Measurements from ENCODE around the gene TPSAB1.

Gene TPSAB1

DNA sequence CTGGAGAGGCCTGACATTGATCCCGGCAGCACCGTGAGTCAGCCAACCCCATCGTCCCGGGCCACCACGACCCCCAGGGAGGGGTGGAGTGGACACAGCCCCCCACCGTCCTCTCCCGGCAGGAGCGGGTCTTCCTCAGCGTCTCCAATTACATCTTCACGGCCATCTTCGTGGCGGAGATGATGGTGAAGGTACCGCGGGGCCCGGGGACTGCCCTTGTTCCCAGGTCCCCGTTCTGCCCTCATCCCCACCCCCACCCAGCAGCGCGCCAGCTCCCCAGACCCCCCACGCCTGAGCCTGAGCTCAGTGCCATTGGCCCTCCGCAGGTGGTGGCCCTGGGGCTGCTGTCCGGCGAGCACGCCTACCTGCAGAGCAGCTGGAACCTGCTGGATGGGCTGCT lies 30.0 kb upstream of the TPSAB1 start:
- DNase-seq (ENCODE audit: low spot score) = no peak

DNA sequence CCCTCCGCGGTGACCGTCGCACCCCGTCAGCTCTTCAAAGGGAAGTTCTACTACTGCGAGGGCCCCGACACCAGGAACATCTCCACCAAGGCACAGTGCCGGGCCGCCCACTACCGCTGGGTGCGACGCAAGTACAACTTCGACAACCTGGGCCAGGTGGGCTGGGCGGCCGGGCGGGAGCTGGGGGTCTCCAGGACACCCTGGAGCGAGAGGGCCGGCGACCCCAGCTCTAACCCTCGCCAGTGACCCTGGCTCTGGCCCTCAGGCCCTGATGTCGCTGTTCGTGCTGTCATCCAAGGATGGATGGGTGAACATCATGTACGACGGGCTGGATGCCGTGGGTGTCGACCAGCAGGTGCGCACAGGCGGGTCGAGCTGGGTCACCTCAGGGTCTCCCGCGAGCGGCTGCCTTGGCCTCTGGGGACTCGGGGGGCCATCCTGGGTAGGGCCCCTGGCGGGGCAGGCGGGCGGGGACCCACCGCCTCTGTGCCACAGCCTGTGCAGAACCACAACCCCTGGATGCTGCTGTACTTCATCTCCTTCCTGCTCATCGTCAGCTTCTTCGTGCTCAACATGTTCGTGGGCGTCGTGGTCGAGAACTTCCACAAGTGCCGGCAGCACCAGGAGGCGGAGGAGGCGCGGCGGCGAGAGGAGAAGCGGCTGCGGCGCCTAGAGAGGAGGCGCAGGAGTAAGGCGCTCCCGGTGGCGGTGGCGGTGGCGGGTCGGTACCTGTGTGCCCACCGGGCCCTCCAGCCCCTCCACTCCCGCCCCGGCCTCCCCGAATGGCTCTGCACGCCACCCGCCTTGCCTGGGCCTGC lies 28.8 kb upstream of the TPSAB1 start:
- no peak for DNase-seq (ENCODE audit: low spot score)

DNA sequence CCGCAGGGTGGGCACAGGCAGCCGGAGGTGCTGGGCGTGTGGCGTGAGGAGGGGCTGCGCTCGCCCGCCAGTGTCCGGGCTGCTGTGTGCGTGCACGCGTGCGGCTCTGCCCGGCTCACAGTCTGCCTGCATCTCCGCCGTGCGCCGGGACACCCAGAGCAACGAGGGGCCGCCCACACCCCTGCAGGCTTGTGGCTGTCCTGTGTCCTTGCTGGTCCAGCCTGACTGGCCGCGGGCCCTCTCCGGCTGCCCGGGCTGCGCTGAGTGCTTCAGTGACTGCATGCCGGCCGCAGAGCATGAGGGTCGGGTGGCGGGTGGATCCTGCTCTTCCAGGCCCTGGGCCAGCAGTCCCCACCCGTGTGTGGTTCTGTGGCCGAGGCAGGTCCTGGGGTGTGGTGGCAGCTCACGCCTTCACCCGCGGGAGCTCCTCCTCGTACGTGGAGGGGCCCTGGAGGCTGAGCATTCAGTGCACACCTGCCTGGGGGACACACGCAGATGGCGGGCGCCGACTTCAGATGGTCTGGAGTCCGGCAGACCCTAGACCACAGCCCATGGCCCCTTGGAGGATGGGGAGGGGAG lies 27.8 kb upstream of the TPSAB1 start:
- no peak for DNase-seq (ENCODE audit: low spot score)

DNA sequence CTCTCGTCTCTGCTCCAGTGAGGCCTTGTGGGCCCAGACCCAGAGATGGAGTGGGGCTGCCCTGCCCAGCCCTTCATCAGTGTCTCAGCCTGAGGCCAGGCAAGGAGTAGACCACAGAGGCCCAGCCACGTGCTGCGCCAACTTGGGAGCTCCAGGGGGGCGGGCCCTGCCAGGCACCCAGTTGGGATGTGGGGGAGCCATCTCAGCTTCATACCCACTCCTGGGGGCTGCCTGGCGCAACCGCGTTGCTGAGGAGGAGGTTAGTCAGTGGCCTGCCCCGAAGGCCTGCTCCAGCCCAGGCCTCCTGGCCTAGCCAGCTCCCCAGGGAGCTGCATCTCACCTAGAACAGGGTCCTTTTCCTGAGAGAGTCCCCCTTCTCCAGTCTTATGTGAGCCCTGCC lies 27.3 kb upstream of the TPSAB1 start:
- no peak for DNase-seq (ENCODE audit: low spot score)

DNA sequence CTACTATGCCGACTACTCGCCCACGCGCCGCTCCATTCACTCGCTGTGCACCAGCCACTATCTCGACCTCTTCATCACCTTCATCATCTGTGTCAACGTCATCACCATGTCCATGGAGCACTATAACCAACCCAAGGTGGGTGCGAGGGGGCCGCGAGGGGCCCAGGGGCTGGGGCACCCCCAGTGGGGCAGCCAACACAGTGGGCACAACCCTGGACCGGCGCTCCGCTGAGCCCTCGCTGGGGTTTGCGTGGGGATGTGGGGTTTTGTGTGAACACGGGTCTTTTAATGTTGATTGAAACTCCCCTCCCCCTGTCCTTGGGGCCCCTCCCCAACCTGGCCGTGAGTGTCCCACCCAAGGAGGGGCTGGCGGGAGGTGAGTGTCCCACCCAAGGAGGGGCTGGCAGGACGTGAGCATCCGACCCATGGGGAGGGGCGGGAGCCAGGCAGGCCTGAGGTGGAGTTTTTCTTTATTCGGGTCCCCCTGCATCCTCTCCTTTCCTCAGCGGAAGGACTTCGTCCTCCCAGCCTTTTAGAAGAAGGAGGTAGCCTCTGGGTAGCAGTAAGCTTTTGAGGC lies 26.6 kb upstream of the TPSAB1 start:
- DNase-seq (ENCODE audit: low spot score) = no peak

DNA sequence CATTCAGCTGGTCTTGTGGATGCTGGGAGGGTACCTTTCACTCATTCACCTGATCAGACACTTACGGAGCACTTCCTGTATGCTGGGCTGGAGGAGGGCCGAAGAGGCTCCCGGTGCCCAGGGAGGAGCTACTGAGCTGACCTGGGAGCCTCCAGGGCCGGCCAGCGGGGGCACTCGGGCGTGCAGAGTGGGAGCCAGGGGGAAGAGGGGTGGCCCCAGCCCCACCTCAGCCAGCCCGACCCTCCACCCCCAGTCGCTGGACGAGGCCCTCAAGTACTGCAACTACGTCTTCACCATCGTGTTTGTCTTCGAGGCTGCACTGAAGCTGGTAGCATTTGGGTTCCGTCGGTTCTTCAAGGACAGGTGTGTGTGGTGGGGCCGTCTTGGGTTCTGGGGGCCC lies 25.8 kb upstream of the TPSAB1 start:
- no peak for DNase-seq (ENCODE audit: low spot score)

DNA sequence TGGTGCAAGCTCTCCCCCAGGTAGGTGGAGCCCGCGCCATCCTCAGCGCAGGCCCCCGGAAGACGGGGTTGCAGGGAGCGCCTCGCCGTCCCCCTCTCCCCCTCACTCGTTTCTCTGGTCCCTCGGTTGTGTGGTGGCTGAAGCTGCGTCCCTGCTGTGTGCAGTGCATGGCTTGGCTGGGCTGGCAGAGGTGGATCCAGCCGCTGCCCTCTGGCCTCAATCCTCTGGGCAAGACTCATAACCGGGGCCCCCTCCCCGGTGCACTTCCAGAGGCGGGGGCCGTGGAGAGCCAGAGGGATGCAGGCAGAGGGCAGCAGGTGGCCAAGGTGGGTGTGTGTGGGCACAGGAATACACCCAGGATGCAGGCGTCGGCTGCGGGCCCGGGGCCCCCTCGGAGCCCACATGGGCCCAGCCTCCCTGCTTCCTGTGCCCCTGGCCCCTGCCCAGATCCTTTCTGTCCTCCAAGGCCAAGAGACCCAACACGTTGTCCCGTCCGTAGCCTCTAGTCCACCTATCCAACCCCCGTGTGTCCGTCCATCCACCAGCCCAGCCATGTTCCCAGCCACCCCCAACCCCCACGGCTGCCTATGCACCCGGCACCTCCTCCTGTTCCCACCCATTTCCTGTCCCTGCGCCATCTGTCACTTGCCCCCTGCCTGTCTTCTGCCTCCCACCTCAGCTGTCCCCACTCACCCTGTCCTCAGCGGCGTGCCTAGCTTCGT lies 24.8 kb upstream of the TPSAB1 start:
- no peak for DNase-seq (ENCODE audit: low spot score)

DNA sequence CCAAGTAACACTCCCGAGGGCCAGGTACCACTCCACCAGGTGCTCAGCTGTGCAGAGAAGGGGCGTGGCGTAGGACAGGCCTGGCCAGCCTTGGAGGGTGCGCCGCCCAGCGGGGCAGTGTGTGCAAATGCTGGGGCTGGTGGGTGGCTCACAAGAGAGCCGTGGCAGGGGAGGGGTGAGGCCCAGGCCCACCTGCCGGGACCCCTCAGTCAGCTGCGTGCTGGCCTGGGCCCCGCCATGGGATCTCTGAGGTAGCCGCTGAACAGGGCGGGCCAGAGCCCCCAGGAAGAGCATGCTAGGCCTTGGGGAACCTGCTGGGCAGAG lies 24.2 kb upstream of the TPSAB1 start:
- no peak for DNase-seq (ENCODE audit: low spot score)

DNA sequence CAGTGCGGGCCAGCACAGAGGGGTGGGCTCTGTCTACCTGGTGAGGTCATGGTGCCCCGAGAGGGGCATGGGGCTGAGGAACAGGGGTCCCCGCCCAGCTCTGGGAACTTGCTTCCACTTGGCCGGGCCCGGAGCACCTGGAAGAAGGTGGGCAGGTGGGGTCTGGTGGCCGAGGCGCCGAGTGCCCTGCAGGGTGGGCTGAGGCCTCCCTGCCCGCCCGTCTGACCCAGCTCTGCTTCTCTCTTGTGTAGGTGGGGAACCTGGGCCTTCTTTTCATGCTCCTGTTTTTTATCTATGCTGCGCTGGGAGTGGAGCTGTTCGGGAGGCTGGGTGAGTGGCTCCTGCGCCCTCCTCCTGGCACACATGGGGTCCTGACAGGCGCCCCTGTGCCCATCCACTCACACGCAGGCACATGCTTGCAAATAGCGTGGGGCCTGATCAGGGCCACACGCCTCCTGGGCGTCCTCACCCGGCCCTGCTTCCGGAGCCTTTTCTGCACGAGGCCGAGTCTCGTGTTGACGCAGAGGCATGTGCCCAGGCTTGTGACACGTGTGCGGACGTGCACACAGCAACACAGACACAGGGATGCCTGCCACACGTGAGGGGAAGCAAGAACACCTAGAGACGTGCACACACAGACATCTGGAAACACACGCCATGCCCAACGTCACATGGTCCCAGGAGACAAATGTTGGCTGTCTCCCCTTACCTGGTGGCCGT lies 23.7 kb upstream of the TPSAB1 start:
- DNase-seq (ENCODE audit: low spot score) = no peak

DNA sequence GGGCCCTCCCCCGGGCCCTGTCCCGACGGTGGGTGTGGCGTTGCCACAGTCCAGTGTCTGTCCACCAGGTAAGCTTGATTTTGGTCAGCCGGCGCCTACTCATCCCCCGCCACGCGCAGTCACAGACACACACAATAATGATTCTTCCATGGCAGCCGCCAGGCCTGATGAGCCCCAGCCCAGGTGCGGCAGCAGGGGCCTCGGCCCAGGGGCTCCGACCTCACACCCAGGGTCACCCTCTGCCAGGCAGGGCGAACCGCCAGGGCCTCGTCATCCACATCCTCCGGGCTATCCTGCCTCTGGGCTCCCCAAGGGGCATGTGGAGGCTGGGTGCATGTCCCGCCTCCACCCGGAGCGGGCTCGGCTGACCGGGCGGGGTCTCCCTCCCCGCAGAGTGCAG lies 23.0 kb upstream of the TPSAB1 start:
- no peak for DNase-seq (ENCODE audit: low spot score)

DNA sequence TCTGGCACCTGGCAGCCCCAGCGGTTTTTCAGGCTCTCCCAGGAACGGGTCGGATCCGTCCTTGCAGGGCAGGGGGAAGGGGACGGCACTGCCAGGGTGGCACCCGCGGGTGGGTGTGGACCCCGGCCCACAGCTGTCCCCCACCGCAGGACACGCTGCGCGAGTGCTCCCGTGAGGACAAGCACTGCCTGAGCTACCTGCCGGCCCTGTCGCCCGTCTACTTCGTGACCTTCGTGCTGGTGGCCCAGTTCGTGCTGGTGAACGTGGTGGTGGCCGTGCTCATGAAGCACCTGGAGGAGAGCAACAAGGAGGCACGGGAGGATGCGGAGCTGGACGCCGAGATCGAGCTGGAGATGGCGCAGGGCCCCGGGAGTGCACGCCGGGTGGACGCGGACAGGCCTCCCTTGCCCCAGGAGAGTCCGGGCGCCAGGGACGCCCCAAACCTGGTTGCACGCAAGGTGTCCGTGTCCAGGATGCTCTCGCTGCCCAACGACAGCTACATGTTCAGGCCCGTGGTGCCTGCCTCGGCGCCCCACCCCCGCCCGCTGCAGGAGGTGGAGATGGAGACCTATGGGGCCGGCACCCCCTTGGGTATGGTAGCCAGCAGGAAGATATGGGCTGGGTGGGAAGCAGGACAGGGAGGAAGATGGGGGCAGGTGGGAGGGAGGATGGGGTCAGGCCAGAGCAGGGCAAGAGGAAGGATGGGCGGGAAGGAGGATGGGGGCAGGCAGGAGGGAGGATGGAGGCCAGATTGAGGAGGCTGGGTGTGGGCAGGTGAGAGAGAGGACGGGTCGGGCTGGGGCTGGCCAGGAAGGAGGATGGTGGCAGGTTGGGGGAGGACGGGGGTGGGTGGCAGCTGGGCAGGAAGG lies 22.2 kb upstream of the TPSAB1 start:
- no peak for DNase-seq (ENCODE audit: low spot score)

DNA sequence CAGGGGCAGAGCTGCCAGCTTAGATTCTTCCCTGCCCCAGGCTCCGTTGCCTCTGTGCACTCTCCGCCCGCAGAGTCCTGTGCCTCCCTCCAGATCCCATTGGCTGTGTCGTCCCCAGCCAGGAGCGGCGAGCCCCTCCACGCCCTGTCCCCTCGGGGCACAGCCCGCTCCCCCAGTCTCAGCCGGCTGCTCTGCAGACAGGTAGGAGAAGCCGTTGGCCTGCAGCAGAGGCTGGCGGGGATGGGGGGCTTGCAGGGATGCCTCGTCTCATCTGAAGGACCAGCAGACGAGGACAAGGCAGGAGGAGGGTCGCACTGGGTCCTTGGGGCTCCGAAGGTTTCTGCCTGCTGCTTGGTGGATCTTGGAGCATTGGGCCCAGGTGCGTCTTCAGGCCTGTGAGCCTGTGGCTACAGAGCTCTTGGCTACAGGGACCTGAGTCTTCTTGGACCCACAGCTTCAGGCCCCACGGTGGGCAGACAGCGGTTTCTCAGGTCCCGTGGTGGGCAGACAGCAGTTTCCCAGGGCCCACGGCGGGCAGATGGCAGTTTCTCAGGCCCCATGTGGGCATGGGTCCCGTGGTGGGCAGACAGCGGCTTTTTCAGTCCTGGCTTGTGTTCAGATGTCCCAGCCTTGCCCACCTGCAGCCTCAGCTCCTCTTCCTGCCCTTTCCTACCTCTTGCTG lies 21.4 kb upstream of the TPSAB1 start:
- DNase-seq (ENCODE audit: low spot score) = no peak

DNA sequence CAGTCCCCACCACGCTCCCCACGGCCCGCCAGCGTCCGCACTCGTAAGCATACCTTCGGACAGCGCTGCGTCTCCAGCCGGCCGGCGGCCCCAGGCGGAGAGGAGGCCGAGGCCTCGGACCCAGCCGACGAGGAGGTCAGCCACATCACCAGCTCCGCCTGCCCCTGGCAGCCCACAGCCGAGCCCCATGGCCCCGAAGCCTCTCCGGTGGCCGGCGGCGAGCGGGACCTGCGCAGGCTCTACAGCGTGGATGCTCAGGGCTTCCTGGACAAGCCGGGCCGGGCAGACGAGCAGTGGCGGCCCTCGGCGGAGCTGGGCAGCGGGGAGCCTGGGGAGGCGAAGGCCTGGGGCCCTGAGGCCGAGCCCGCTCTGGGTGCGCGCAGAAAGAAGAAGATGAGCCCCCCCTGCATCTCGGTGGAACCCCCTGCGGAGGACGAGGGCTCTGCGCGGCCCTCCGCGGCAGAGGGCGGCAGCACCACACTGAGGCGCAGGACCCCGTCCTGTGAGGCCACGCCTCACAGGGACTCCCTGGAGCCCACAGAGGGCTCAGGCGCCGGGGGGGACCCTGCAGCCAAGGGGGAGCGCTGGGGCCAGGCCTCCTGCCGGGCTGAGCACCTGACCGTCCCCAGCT lies 20.3 kb upstream of the TPSAB1 start:
- no peak for DNase-seq (ENCODE audit: low spot score)

DNA sequence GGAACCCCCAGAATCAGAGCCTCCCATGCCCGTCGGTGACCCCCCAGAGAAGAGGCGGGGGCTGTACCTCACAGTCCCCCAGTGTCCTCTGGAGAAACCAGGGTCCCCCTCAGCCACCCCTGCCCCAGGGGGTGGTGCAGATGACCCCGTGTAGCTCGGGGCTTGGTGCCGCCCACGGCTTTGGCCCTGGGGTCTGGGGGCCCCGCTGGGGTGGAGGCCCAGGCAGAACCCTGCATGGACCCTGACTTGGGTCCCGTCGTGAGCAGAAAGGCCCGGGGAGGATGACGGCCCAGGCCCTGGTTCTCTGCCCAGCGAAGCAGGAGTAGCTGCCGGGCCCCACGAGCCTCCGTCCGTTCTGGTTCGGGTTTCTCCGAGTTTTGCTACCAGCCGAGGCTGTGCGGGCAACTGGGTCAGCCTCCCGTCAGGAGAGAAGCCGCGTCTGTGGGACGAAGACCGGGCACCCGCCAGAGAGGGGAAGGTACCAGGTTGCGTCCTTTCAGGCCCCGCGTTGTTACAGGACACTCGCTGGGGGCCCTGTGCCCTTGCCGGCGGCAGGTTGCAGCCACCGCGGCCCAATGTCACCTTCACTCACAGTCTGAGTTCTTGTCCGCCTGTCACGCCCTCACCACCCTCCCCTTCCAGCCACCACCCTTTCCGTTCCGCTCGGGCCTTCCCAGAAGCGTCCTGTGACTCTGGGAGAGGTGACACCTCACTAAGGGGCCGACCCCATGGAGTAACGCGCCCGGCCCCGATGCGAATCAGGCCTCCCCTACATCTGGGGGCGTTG lies 19.5 kb upstream of the TPSAB1 start:
- DNase-seq (ENCODE audit: low spot score) = no peak

DNA sequence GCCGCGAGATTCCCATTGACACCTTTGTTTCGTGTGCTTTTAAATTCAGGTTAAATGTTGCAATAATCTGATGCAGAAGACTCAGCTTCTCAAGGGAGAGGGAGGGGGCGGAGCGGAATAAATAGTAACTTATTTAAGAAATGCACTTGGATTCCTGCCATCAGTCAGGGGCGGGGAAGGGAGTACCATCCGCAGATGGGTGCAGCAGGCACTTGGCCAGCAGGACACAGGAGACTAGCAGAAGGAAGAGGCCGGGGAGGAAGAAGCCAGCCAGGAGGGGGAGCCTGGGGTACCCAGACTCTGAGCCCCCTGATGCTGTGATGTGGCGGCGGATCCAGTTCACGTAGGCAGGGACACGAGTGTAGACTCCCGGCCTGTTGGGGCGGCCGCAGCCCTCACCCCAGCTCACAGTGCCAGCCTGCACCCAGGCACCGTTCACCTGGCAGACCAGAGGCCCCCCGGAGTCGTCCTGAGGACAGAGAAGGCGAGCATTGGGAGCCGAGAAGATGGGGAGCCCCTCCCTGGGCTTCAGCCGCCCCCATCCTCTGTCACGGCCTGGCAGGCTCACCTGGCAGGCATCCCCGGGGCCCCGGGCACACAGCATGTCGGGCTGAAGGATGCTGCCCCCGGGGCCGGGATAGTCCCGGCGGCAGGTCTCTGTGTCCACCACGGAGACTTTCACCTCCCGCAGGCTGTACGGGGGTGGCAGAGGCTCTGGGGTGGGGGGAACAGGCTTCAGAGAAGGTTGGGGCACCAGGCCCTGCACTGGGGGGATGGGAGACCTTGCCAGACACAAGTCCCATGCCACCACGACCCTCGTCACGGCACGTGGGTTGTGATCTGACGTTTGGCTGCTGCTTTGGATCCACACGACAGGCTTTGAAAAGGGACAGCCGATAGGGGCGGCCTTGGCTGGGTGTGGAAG lies 18.6 kb upstream of the TPSAB1 start:
- no peak for DNase-seq (ENCODE audit: low spot score)

DNA sequence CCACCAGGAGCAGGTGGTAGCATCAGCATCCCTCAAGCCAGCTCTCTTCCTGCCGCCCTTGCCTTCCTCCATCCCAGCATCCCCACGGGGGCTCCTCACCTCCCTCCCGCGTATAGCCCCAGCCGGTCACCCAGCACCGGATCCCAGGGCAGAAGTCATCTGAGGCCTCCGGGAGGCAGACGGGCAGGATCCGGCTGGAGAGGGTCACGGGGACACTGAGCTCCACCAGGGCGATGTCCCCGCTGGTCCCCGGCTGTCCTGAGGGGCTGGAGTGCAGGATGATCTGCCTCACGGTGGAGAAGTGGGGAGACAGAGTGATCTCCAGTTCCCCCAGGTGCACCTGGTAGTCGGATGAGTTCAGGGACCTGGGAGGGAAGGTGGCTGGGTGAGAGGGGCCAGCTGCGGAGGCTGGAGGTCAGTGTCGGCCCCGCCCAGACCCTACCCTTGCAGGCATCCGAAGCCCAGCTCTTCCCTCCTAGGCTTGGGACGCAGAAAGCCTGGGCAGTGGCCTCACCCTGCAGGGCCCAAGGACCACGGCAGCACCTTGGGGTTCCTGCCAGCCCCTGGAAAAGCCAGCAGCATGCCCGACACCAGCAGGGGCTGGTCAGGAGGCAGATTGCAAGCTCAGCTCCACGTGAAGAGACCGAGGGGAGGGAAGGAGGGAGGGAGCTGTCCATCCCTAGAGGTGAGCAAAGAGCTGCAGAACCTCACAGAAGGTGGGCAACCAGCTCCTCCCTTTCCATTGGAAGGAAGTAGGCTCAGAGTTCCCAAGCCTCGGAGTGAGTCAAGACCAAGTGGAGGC lies 17.8 kb upstream of the TPSAB1 start:
- DNase-seq (ENCODE audit: low spot score) = no peak

DNA sequence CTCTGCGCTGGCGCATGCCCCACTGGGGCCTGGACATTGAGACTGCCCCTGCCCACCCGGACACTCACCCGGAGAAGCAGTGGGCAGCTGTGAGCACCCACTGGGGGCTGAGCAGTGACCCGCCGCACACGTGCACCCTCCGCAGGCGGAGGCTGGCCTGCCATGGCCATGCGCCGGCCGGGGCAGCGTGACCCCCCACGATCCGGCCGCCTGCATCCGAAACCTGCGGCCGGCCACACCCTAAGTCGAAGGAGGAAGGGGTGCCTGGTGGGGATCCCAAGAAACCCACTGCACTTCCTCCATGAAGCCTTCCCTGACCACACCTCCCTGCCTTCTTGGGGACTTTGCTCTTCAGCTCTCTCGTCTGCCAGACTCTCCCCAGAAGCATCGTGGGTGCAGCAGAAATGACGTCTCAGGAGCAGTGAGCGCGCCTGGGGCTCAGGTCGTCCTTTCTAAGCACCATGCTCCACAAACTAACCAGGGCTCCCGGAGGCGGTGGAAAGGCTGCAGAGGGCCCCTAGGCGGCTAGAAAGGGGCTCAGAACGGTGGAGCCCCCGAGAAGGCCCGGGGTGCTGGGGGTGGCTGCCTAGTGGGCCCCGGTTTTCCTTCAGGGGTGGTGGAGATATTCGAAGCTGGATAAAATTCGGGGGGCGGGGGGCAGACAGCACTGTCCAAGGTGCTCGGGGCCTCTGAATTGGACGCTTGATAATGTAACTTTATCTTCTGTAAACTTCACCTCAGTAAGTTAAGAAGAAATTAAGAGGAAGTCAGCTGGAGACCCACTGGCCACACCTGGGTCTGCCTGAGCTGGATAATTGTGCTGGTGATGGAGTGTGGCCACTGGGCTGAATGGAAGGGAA lies 16.9 kb upstream of the TPSAB1 start:
- DNase-seq (ENCODE audit: low spot score) = no peak

Data from RKO (cell line).